NCI-H82 (cell line): ENCODE measurements around the gene SBNO2.

Experiments
- DNase-seq: peaks from one replicate; lab custom pipeline; 2025; lab: John Stamatoyannopoulos, UW

Gene SBNO2

DNA sequence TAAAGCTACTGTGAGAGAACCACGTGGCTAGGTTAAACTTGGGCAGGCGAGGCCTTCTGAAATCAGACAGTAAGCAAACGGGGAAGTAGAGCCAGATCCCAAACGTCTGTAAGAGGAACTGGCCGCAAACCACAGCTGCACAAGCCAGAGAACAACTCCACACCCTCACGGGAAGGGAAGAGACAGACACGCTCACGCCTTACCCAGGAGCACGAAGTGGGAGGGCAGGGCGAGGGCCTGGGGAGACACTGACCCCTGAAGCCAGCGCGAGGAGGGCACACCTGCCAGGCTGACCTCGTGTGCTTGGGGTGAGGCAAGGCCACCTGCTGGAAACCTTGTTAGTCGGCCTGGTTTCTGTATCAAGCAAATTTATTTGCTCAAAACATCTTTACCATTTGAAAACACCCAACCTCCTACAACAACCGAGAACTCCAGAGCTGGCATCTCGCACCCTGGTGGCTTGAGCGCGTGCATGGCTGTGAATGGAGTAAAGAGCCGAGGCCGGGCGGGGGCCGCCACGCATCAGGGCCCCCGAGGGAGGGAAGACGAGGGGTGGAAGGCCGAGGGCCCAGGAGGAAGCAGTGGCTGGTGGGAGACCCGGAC, 86.2 kb downstream of the SBNO2 start:
- no peak for DNase-seq

- no peak for DNase-seq
These were observed 87.5 kb downstream of the SBNO2 start for GRCh38 chr19:1086613-1087012.

- DNase-seq: peak; percentile 43
These were observed 88.2 kb downstream of the SBNO2 start for GRCh38 chr19:1085676-1086442.

DNA sequence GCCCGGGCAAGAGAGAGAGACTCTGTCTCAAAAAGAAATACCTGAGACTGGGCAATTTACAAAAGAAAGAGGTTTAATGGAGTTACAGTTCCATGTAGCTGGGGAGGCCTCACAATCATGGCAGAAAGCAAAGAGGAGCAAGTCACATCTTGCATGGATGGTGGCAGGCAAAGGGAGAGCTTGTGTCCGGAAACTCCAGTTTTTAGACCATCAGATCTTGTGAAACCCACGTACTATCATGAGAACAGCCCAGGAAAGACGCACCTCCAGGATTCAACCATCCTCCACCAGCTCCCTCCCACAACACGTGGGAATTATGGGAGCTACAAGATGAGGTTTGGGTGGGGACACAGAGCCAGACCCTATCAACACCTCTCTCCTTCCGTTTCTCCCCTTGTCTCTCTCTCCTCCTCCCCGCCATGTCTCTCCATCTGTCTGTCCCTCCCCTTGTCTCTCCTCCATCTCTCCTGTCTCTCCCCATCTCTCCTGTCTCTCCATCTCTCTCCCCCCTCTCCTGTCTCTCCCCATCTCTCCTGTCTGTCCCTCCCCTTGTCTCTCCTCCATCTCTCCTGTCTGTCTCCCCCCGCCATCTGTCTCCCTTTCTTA, 88.9 kb downstream of the SBNO2 start:
- DNase-seq: peak; percentile 47

- no peak for DNase-seq
These were observed 89.8 kb downstream of the SBNO2 start for GRCh38 chr19:1084024-1084868.

- DNase-seq: no peak
These were observed 90.9 kb downstream of the SBNO2 start for GRCh38 chr19:1082928-1083816.

- peak; percentile 94 for DNase-seq
These were observed 91.7 kb downstream of the SBNO2 start for GRCh38 chr19:1082165-1082927.

DNA sequence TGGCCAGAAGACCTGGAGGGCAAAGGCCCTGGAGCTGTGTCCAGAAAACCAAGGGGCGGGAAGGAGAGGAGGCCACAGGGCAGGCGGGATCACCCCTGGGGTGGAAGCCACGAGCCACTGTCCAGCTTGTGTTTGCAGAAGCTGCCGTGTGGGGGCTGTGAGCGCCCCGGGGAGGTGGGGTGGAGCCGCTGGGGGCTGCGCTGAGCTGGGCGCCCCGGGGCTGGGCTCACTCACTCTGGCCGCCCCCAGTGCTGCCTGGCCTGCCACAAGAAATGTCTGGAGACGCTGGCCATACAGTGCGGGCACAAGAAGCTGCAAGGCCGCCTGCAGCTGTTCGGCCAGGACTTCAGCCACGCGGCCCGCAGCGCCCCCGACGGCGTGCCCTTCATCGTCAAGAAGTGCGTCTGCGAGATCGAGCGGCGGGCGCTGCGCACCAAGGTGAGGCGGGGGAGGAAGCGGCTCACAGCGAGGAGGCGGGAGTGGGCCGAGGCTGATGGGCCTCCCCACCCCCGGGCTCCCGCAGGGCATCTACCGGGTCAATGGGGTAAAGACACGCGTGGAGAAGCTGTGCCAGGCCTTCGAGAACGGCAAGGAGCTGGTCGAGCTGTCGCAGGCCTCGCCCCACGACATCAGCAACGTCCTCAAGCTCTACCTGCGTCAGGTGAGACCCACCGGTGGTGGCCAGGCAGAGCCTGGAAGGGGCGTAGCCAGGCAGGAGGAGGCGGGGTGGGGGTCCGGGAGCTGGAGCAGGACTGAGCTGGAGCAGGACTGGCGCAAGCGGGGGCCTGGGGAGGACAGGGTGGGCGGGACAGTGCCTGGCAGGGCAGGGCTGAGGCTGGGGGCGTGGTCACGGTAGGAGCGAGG, 92.5 kb downstream of the SBNO2 start:
- DNase-seq: peak; percentile 50

GRCh38 chr19:1080360-1081161, 93.5 kb downstream of the SBNO2 start:
- no peak for DNase-seq

DNA sequence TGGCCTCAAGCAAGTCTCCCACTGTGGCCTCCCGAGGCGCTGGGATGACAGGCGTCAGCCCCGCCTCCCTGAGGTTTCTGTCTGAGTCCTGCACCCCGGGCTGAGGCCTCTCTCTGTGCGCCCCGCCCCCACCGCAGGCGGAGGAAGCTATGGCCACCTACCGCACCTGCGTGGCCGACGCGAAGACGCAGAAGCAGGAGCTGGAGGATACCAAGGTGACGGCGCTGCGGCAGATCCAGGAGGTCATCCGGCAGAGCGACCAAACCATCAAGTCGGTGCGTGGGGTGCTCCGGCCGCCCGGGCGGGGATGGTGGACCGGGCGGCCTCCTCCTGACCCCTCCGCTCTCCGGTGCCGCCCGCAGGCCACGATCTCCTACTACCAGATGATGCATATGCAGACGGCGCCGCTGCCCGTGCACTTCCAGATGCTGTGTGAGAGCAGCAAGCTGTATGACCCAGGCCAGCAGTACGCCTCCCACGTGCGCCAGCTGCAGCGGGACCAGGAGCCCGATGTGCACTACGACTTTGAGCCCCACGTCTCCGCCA, 94.4 kb downstream of the SBNO2 start:
- peak; percentile 53 for DNase-seq

- no peak for DNase-seq
These were observed 97.1 kb downstream of the SBNO2 start for GRCh38 chr19:1076951-1077350.

DNA sequence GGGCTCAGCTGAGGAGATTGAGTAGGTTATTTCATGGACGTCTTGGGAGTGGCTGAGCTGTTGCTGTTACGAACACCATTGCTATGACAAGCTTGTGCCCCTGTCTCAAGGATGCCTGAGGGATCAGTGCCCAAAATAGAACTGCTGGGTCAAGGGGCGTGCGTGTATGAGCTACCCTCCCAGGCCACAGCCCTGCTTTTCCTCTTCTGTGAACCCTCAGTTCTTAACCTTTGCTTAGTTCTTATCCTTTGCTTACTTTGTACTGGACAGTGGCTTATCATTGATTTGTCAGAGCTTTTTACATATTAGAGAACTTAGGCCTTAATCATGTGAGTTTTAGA, 98.1 kb downstream of the SBNO2 start:
- DNase-seq: no peak

DNA sequence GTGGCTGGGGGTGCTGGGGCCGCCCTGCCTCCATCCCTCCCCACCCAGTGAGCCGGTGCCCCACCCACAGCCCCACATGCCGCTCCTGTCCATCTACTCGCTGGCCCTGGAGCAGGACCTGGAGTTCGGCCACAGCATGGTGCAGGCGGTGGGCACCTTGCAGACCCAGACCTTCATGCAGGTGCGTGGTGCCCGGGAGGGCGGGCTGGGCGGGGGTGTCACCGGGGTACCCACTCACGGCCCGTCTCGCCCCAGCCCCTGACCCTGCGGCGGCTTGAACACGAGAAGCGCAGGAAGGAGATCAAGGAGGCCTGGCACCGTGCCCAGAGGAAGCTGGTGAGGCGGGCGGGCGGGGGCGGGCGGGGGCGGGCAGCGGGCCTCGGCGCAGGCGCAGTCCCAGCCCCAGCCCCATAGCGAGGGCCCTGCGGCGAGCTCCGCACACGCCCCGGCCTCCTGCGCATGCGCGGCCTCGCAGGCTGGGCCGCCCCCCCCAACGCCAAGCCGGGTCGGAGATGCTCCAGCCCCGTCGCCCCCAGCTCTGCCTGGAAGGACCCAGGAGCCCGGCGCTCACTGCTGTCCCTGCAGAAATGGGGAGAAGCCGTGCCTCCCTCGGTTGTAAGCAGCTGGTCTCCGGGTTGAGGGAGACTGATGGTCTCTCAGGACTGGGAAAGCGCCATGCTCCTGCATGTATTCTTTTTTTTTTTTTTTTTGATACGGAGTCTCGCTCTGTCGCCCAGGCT, 99.4 kb downstream of the SBNO2 start:
- peak; percentile 85 for DNase-seq

GRCh38 chr19:1073956-1074517, 100.0 kb downstream of the SBNO2 start:
- DNase-seq: no peak

DNA sequence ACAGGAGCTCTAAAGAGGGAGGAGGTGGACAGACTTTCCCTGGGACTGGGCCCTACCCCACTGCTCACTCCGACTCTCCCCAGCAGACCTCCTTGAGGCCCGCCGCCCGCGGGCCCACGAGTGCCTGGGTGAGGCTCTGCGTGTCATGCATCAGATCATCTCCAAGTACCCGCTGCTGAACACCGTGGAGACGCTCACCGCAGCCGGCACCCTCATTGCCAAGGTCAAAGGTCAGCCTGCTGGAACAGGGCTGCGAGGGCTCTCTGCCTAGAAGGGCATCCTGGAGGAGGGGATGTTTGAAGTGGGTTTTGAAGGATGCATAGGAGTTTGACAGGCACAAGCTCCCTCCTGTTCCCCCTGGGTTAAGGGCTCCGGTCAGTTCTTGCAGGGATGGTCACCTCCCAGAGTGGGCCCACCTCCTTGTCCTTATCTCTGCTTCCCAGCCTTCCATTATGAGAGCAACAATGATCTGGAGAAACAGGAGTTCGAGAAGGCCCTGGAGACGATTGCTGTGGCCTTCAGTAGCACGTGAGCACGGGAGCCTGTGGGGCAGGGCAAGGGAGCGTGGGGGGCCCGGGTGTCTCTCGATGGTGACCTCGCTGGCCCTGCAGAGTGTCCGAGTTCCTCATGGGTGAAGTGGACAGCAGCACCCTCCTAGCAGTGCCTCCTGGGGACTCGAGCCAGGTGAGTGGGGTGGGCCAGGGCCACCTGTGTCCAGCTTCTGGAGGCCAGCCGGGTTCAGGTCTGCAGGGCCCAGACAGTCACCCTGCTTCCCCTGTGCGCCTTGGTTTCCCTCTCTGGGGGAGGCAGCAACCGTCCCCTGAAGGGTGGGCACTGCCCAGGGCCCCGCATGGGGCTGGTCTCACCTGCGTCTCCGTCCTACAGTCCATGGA, 100.8 kb downstream of the SBNO2 start:
- DNase-seq: no peak

- no peak for DNase-seq
These were observed 101.6 kb downstream of the SBNO2 start for GRCh38 chr19:1072371-1073015.
